IMR-90 (cell line): ENCODE data around the gene BEGAIN. TPM values are rescaled to one million over a fixed set of nuclear protein-coding genes. Genes with fewer than 3 reads are reported as not detected.

ENCODE experiments used
- ATAC-seq: fragments of 200-7000 bp; cut with Tn5 transposase; 2 replicates; pipeline ENCODE4 v1.9.1; 2020; ENCODE audit warnings: low read depth, mild to moderate bottlenecking, moderate library complexity
- BruUV-seq: library from RNA; stranded (reverse); fragments of 400-500 nt; replicated peaks from 2 replicates; lab custom pipeline; 2021; lab: Mats Ljungman, UMichigan
- CTCF ChIA-PET: fragments of 300-600 bp; formaldehyde crosslinking; extraction: SDS; loops from one replicate; lab custom pipeline; 2021; ENCODE audit warnings: antibody characterized with exemption; lab: Yijun Ruan, JAX
- POLR2A ChIA-PET: fragments of 300-600 bp; sonication (Branson Sonifier 250); formaldehyde crosslinking; loops from one replicate; lab custom pipeline; 2022; ENCODE audit warnings: antibody characterized with exemption; ENCODE audit not compliant: unreplicated experiment; lab: Charles Lee
- DNase-seq: peaks from one replicate; pipeline ENCODE4 v3.0.0; 2013
- H2AFZ ChIP-seq: replicated peaks from 2 replicates; pipeline ENCODE3; 2013; ENCODE audit warnings: low read length, mild to moderate bottlenecking; ENCODE audit not compliant: poor library complexity
- H2AK5ac ChIP-seq: 2 replicates; pipeline ENCODE4 v1.6.1; 2013; ENCODE audit warnings: low read depth, low read length, inconsistent platforms
- H2AK9ac ChIP-seq: replicated peaks from 2 replicates; pipeline ENCODE3; 2013; ENCODE audit warnings: mild to moderate bottlenecking, low read depth, low read length, moderate library complexity; ENCODE audit not compliant: poor library complexity
- H2BK120ac ChIP-seq: 2 replicates; pipeline ENCODE4 v1.6.1; 2013; ENCODE audit warnings: low read depth, low read length, inconsistent platforms
- H2BK15ac ChIP-seq: 3 replicates; pipeline ENCODE4 v1.6.1; 2013; ENCODE audit warnings: low read depth, low read length, inconsistent platforms
- H2BK20ac ChIP-seq: 2 replicates; pipeline ENCODE4 v1.6.1; 2013; ENCODE audit warnings: low read depth, mild to moderate bottlenecking, inconsistent platforms, low read length, moderate library complexity
- H2BK5ac ChIP-seq: 2 replicates; pipeline ENCODE4 v1.6.1; 2013; ENCODE audit warnings: mild to moderate bottlenecking, low read depth, low read length, inconsistent platforms; ENCODE audit not compliant: poor library complexity, severe bottlenecking
- H3K14ac ChIP-seq: replicated peaks from 2 replicates; pipeline ENCODE4 v1.6.1; 2013; ENCODE audit warnings: low read depth, low read length, inconsistent platforms
- H3K18ac ChIP-seq: 2 replicates; pipeline ENCODE4 v1.6.1; 2013; ENCODE audit warnings: low read depth, low read length, control low read depth
- H3K23ac ChIP-seq: 2 replicates; pipeline ENCODE4 v1.6.1; 2013; ENCODE audit warnings: low read depth, low read length, inconsistent platforms
- H3K27ac ChIP-seq: 2 replicates; pipeline ENCODE4 v1.5.1; 2013; ENCODE audit warnings: mild to moderate bottlenecking, control low read depth, low read length; ENCODE audit not compliant: insufficient read depth
- H3K27me3 ChIP-seq: 2 replicates; pipeline ENCODE4 v1.6.1; 2013; ENCODE audit warnings: low read length; ENCODE audit not compliant: control insufficient read depth, insufficient read depth
- H3K36me3 ChIP-seq: 2 replicates; pipeline ENCODE4 v1.6.1; 2013; ENCODE audit warnings: low read length, mixed read lengths; ENCODE audit not compliant: control insufficient read depth, insufficient read depth
- H3K4ac ChIP-seq: 2 replicates; pipeline ENCODE4 v1.6.1; 2013; ENCODE audit warnings: low read depth, low read length, inconsistent platforms
- H3K4me1 ChIP-seq: 2 replicates; pipeline ENCODE4 v1.6.1; 2013; ENCODE audit warnings: low read length, mixed read lengths; ENCODE audit not compliant: control insufficient read depth, insufficient read depth
- H3K4me2 ChIP-seq: 2 replicates; pipeline ENCODE4 v1.6.1; 2013; ENCODE audit warnings: low read depth, mild to moderate bottlenecking, control low read depth, low read length, moderate library complexity
- H3K4me3 ChIP-seq: 2 replicates; pipeline ENCODE4 v1.5.1; 2013; ENCODE audit warnings: low read depth, mild to moderate bottlenecking, control low read depth, low read length, moderate library complexity; ENCODE audit not compliant: insufficient read depth
- H3K56ac ChIP-seq: 2 replicates; pipeline ENCODE4 v1.6.1; 2013; ENCODE audit warnings: low read length, inconsistent platforms; ENCODE audit not compliant: insufficient read depth; ENCODE audit errors: extremely low read depth
- H3K79me1 ChIP-seq, 2 experiments: 2 replicates each; pipeline ENCODE4 v1.6.1; 2013; ENCODE audit warnings: low read length in 2 of 2, inconsistent platforms in 1 of 2, low read depth in 1 of 2
- H3K9ac ChIP-seq: 2 replicates; pipeline ENCODE4 v1.6.1; 2013; ENCODE audit warnings: low read depth, low read length, control low read depth
- H3K9me1 ChIP-seq: 2 replicates; pipeline ENCODE4 v1.6.1; 2013; ENCODE audit warnings: low read length, inconsistent platforms; ENCODE audit not compliant: insufficient read depth
- H3K9me3 ChIP-seq: 2 replicates; pipeline ENCODE4 v1.6.1; 2013; ENCODE audit warnings: low read length; ENCODE audit not compliant: control insufficient read depth, insufficient read depth
- H4K20me1 ChIP-seq: 2 replicates; pipeline ENCODE4 v1.6.1; 2013; ENCODE audit warnings: low read length, inconsistent platforms; ENCODE audit not compliant: insufficient read depth
- H4K5ac ChIP-seq: 2 replicates; pipeline ENCODE4 v1.6.1; 2013; ENCODE audit warnings: mild to moderate bottlenecking, low read depth, low read length, control low read depth
- H4K8ac ChIP-seq, 2 experiments: 2 replicates each; pipeline ENCODE4 v1.6.1; 2013; ENCODE audit warnings: low read depth in 2 of 2, low read length in 2 of 2, control low read depth in 1 of 2, inconsistent platforms in 1 of 2
- H4K91ac ChIP-seq: 2 replicates; pipeline ENCODE4 v1.6.1; 2013; ENCODE audit warnings: low read depth, low read length, inconsistent platforms; ENCODE audit not compliant: insufficient read depth
- BHLHE40 ChIP-seq: fragments of 150-350 bp; IDR thresholded peaks from 2 replicates; pipeline ENCODE4 v1.6.1; 2016; ENCODE audit warnings: mild to moderate bottlenecking, low read depth, low read length
- CEBPB ChIP-seq: IDR thresholded peaks from 2 replicates; pipeline ENCODE4 v1.6.1; 2012; ENCODE audit warnings: low read depth, low read length, improper control_type of control experiment
- CHD1 ChIP-seq: IDR thresholded peaks from 2 replicates; pipeline ENCODE4 v1.6.1; 2012; ENCODE audit warnings: low read depth, low read length, improper control_type of control experiment
- CTCF ChIP-seq: conservative IDR thresholded peaks from 2 replicates; pipeline ENCODE4 v1.5.1; 2012; ENCODE audit warnings: mild to moderate bottlenecking, low read depth, low read length, improper control_type of control experiment
- FOS ChIP-seq: fragments of 150-350 bp; IDR thresholded peaks from 2 replicates; pipeline ENCODE4 v1.6.1; 2016; ENCODE audit warnings: low read depth, low read length
- MAFK ChIP-seq: IDR thresholded peaks from 2 replicates; pipeline ENCODE4 v1.6.1; 2012; ENCODE audit warnings: low read depth, low read length, improper control_type of control experiment
- MAZ ChIP-seq: IDR thresholded peaks from 2 replicates; pipeline ENCODE4 v1.6.1; 2012; ENCODE audit warnings: low read depth, mild to moderate bottlenecking, low read length, improper control_type of control experiment, moderate library complexity, borderline replicate concordance
- MXI1 ChIP-seq: IDR thresholded peaks from 2 replicates; pipeline ENCODE4 v1.6.1; 2012; ENCODE audit warnings: low read depth, mild to moderate bottlenecking, low read length, moderate library complexity, borderline replicate concordance
- NFE2L2 ChIP-seq: fragments of 150-350 bp; IDR thresholded peaks from 2 replicates; pipeline ENCODE4 v1.6.1; 2016; ENCODE audit warnings: low read depth, mild to moderate bottlenecking, low read length
- POLR2A ChIP-seq: IDR thresholded peaks from 2 replicates; pipeline ENCODE4 v1.6.1; 2012; ENCODE audit warnings: mild to moderate bottlenecking, low read depth, low read length
- RAD21 ChIP-seq: IDR thresholded peaks from 2 replicates; pipeline ENCODE4 v1.6.1; 2012; ENCODE audit warnings: low read length, improper control_type of control experiment
- RCOR1 ChIP-seq: IDR thresholded peaks from 2 replicates; pipeline ENCODE4 v1.6.1; 2012; ENCODE audit warnings: mild to moderate bottlenecking, low read length, improper control_type of control experiment; ENCODE audit not compliant: insufficient replicate concordance
- RFX5 ChIP-seq: IDR thresholded peaks from 2 replicates; pipeline ENCODE4 v1.8.0; 2012; ENCODE audit warnings: low read depth, mild to moderate bottlenecking, low read length, moderate library complexity
- SMC3 ChIP-seq: fragments of 150-350 bp; IDR thresholded peaks from 2 replicates; pipeline ENCODE4 v1.6.1; 2016; ENCODE audit warnings: low read depth, mild to moderate bottlenecking, antibody characterized with exemption, low read length, moderate library complexity
- USF2 ChIP-seq: fragments of 150-350 bp; IDR thresholded peaks from 2 replicates; pipeline ENCODE4 v1.6.1; 2017; ENCODE audit warnings: mild to moderate bottlenecking, antibody characterized with exemption, low read length, low read depth
- WGBS, 2 experiments: methylation state at CpG; one replicate each; pipeline versions ENCODE4 v1.1.5 to v1.1.7; 2013; ENCODE audit warnings: missing lambda C conversion rate in 2 of 2; ENCODE audit not compliant: insufficient read length in 1 of 2; ENCODE audit errors: extremely low coverage in 2 of 2; 5-methylcytosine and 5-hydroxymethylcytosine counted together
- dilution Hi-C: fragments of 300-500 bp; cut with HindIII; formaldehyde crosslinking; loops from one replicate; pipeline ENCODE4 v1.14.3; 2018; ENCODE audit warnings: low sequenced_read_pairs; ENCODE audit not compliant: unreplicated experiment
- in situ Hi-C: fragments of 300-500 bp; cut with MboI; formaldehyde crosslinking; loops from 3 replicates; pipeline ENCODE4 v1.14.3; 2019; ENCODE audit warnings: low sequenced_read_pairs, inconsistent platforms, mixed read lengths
- intact Hi-C: fragments of 100-400 bp; cut with micrococcal nuclease; formaldehyde crosslinking; loops from 2 replicates; pipeline ENCODE4 v1.10.0; 2022
- polyA plus RNA-seq, 3 experiments: library from polyadenylated mRNA; depleted of rRNA; stranded (reverse); fragments of >200 nt; gene quantifications; 2 replicates each; pipeline ENCODE4 v1.2.3, GENCODE V29; 2012; ENCODE audit warnings: low replicate concordance in 1 of 3
- total RNA-seq: library from RNA; depleted of rRNA; stranded (reverse); fragments of >200 nt; gene quantifications from 2 replicates; pipeline ENCODE4 v1.2.3, GENCODE V29; 2012
- TF ChIP-seq, protein P1 (sequence below): fragments of 150-350 bp; IDR thresholded peaks from 2 replicates; pipeline ENCODE4 v1.6.1; 2016; ENCODE audit warnings: low read depth, mild to moderate bottlenecking, low read length, moderate library complexity, borderline replicate concordance

BEGAIN gene
- total and polyA plus RNA-seq, 2 of the 4 experiments (the other 2 are of a cell fraction): 0.18 to 0.99 TPM

GRCh38 chr14:100603341-100604120 lies 16.3 kb upstream of the BEGAIN start:
- H3K4me1 ChIP-seq: no peaks in the 10 kb centered on the region
- DNase-seq (no peak), ATAC-seq (no peak)
- peaks cover 29% of the 10 kb centered on the region for H3K27me3 ChIP-seq
- H4K5ac ChIP-seq: no peak overlapping the region
- H3K36me3 ChIP-seq: no peaks in the 10 kb centered on the region
- H3K9ac ChIP-seq: no peak overlapping the region
- H2AK5ac ChIP-seq: no peak overlapping the region
- H3K14ac ChIP-seq: no peak overlapping the region
- H3K9me3 ChIP-seq: peaks cover 8% of the 10 kb centered on the region; the same call in 1 of the 2 replicates
- TF ChIP-seq NFE2L2: no peak
- no peak for TF ChIP-seq SMC3
- TF ChIP-seq MAZ: no peak
- no peak for TF ChIP-seq RCOR1
- no peak for TF ChIP-seq CHD1
- TF ChIP-seq MXI1: no peak
- TF ChIP-seq, protein P1, sequence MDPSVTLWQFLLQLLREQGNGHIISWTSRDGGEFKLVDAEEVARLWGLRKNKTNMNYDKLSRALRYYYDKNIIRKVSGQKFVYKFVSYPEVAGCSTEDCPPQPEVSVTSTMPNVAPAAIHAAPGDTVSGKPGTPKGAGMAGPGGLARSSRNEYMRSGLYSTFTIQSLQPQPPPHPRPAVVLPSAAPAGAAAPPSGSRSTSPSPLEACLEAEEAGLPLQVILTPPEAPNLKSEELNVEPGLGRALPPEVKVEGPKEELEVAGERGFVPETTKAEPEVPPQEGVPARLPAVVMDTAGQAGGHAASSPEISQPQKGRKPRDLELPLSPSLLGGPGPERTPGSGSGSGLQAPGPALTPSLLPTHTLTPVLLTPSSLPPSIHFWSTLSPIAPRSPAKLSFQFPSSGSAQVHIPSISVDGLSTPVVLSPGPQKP: no peak
- no peak for TF ChIP-seq CTCF
- no peak for TF ChIP-seq CEBPB
- TF ChIP-seq FOS: no peak
- no peak for TF ChIP-seq RAD21
- TF ChIP-seq USF2: no peak
- TF ChIP-seq RFX5: no peak
- TF ChIP-seq POLR2A: no peak
- TF ChIP-seq BHLHE40: no peak
- no peak for TF ChIP-seq MAFK
- BruUV-seq: no TSS peak
- H4K91ac ChIP-seq: no peak overlapping the region
- no peak overlapping the region for H4K8ac ChIP-seq
- H2AFZ ChIP-seq: no peak overlapping the region
- H3K56ac ChIP-seq: no peak overlapping the region
- intact Hi-C loops: no loop called here
- H2BK15ac ChIP-seq: no peak overlapping the region
- CTCF ChIA-PET: no interaction called here
- in situ Hi-C loops: no loop called here
- no peak overlapping the region for H3K4me3 ChIP-seq
- H2BK120ac ChIP-seq: no peak overlapping the region
- no peaks in the 10 kb centered on the region for H3K9me1 ChIP-seq
- POLR2A ChIA-PET: no interaction called here
- no peak overlapping the region for H3K18ac ChIP-seq
- no peak overlapping the region for H2BK5ac ChIP-seq
- no peak overlapping the region for H3K23ac ChIP-seq
- no peak overlapping the region for H3K27ac ChIP-seq
- H3K4ac ChIP-seq: no peak overlapping the region
- dilution Hi-C loops: no loop called here
- 57% methylated on average over 6 of the region's 18 CpGs; no CpG with 5 or more reads in 1 of the 2 experiments for WGBS, 2 experiments
- no peak overlapping the region for H2BK20ac ChIP-seq
- H4K20me1 ChIP-seq: no peaks in the 10 kb centered on the region
- H3K4me2 ChIP-seq: no peak overlapping the region
- H3K79me1 ChIP-seq: no peaks in the 10 kb centered on the region
- no peak overlapping the region for H2AK9ac ChIP-seq
